Activated naive CD4-positive, alpha-beta T cell treated with Interleukin-2 at 50 U/mL for 16 hours (primary cell): Measurements from ENCODE around the gene SCAPER.
"Not testable (repeated sequence)": the region's sequence is repeated elsewhere in the genome, so short reads cannot be mapped to it uniquely, and the experiment has no call there.

Experiments
- DNase-seq: peaks from one replicate; pipeline ENCODE4 v3.0.0-alpha.2; 2020

The SCAPER gene

DNA sequence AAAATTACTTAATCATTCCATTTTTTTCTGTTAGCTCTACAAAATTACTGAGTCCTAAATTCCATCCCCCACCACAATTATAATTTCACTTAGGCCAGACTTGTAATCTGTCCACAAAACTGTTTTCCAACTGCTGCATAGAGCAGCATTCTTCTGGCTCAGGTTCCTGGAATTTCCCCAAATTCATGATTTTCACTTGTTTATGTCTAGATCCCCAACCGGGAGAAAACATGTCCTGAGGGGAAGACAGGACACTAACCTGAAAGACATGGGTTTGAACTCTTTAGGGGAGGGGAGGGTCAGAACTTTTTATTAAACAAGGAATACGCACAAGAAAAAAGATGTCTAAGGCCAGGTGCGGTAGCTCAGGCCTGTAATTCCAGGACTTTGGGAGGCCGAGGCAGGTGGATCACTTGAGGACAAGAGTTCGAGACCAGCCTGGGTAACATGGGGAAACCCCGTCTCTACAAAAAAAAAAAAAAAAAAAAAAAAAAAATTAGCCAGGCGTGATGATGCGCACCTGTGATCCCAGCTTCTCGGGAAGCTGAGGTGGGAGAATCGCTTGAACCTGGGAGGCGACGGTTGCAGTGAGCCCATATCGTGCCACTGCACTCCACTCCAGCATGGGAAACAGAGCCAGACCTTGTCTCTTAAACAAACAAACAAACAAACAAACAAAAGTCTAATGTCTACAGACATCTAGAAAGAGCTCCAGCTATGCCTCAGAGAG lies 595.4 kb downstream of the SCAPER start:
- no peak for DNase-seq

- no peak for DNase-seq
Measured at GRCh38 chr15:76303909-76304308, 601.2 kb downstream of the SCAPER start.

DNA sequence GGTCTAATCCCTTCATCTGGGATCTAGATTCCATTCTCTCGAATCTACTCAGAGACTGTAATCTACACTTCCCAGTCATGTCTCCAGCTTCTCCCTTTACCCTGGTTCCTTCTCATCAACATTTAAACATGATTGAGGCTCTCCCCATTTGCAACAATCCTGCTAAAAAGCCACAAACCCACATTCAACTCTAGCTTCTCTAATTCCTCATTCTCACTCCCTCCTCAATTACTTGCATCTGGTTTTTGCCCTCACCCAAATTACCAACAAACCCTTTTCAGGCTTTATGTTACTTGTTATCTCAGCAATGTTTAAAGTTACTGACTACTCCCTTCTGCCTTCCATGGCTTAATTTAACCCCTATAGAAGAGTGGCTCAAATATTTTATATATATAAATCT lies 605.4 kb downstream of the SCAPER start:
- DNase-seq = no peak

DNA sequence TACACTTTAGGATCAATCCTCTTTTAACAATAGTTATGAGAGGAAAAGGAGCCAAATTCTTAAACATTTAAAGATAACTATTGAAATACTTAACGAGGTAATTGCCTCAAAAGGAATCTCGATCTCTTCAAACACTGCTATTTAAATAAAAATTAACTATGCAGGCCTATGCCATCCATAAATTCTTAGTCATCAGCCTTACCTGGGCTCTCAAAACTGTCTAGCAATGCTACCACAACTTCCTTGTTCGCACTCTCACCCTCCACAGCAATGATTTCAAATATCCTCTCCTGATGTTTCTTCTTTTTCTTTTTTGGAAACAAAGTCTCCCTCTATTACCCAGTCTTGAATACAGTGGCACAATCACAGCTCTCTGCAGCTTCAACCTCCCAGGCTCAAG lies 606.2 kb downstream of the SCAPER start:
- DNase-seq = no peak

DNA sequence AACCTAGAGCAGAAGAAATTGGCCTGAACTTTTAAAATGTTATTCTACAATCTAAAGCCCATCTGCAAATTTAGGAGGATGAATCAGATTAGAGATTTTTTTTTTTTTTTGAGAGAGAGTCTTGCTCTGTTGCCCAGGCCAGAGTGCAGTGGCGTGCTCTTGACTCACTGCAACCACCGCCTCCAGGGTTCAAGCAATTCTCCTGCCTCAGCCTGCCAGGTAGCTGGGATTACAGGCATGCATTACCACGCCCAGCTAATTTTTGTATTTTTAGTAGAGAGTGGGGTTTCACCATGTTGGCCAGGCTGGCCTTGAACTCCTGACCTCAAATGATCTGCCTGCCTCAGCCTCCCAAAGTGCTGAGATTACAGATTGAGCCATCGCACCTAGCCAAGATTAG lies 607.2 kb downstream of the SCAPER start:
- DNase-seq = not testable (repeated sequence)
